A549 (cell line): Measurements from ENCODE around the gene INTS12.

Source experiments
- BHLHE40 ChIP-seq: IDR thresholded peaks from 2 replicates; pipeline ENCODE4 v1.6.1; 2012; ENCODE audit warnings: low read depth, low read length, inconsistent platforms
- KDM1A ChIP-seq: fragments of 200-600 bp; sonication (generic); IDR thresholded peaks from 2 replicates; pipeline ENCODE4 v1.6.1; 2016; ENCODE audit warnings: low read depth, mild to moderate bottlenecking
- MAX ChIP-seq: IDR thresholded peaks from 2 replicates; pipeline ENCODE4 v1.6.1; 2012
- MAZ ChIP-seq: fragments of 150-350 bp; IDR thresholded peaks from 2 replicates; pipeline ENCODE4 v1.6.1; 2014; ENCODE audit warnings: antibody characterized with exemption, low read depth, low read length, borderline replicate concordance
- PHF8 ChIP-seq: fragments of 200-600 bp; sonication (generic); IDR thresholded peaks from 2 replicates; pipeline ENCODE4 v1.6.1; 2016; ENCODE audit warnings: low read depth, mild to moderate bottlenecking, antibody characterized with exemption, moderate library complexity, borderline replicate concordance
- POLR2A ChIP-seq: IDR thresholded peaks from 2 replicates; pipeline ENCODE4 v1.6.1; 2012; ENCODE audit warnings: mild to moderate bottlenecking, low read length
- TF ChIP-seq, protein P1 (sequence below): fragments of >200 bp; sonication (Bioruptor Twin); formaldehyde crosslinking; IDR thresholded peaks from 3 replicates; pipeline ENCODE4 v1.5.1; 2016

GRCh38 chr4:105714071-105714521, 5.6 kb upstream of the INTS12 start:
- TF ChIP-seq POLR2A (no peak), MAZ (no peak), BHLHE40 (no peak), KDM1A (no peak), MAX (no peak), PHF8 (no peak)
- TF ChIP-seq, protein P1, sequence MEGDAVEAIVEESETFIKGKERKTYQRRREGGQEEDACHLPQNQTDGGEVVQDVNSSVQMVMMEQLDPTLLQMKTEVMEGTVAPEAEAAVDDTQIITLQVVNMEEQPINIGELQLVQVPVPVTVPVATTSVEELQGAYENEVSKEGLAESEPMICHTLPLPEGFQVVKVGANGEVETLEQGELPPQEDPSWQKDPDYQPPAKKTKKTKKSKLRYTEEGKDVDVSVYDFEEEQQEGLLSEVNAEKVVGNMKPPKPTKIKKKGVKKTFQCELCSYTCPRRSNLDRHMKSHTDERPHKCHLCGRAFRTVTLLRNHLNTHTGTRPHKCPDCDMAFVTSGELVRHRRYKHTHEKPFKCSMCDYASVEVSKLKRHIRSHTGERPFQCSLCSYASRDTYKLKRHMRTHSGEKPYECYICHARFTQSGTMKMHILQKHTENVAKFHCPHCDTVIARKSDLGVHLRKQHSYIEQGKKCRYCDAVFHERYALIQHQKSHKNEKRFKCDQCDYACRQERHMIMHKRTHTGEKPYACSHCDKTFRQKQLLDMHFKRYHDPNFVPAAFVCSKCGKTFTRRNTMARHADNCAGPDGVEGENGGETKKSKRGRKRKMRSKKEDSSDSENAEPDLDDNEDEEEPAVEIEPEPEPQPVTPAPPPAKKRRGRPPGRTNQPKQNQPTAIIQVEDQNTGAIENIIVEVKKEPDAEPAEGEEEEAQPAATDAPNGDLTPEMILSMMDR = no peak
